Hypothalamus (tissue), 51 donors: ENCODE data around the gene RPH3AL.
A peak's percentile ranks its signal among the peaks of the same experiment; 100 is the strongest.
"Not testable (repeated sequence)": the region's sequence is repeated elsewhere in the genome, so short reads cannot be mapped to it uniquely, and the experiment has no call there.

ENCODE experiments used
- DNase-seq, 51 donors: peaks; one replicate each; lab custom pipeline; 2025; lab: John Stamatoyannopoulos, UW

The RPH3AL gene

GRCh38 chr17:285751-286422 is 66.7 kb downstream of the RPH3AL start:
- no peak for DNase-seq

DNA sequence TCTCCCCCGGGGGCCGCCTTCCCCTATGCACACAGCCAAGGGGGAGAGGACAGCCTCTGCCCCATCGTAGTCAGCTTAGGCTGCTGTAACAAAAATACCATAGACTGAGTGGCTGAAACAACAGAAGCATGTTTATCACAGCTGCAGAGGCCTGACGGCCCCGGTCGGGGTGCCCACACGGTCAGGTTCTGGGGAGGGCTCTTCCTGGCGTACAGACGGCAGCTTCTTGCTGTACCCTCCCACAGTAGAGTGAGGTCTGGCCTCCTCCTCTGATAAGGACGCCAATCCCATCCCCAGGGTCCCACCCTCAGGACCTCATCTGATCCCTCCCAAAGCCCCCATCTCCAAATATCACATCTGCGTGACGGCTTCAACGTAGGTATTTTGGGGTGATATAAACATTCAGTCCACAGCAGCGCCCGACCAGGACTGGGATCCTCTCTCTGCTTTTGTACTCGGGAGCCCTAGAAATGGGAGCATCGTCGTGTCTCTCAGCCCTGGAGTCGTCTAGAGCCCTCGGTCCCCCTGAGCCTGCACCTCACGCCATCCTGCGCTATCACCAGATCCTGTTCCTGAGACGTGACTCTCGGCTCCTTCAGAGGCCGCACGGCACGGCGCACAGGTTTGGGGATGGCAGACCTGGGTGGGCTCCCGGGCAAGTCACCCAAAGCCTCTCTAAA is 67.8 kb downstream of the RPH3AL start:
- no peak for DNase-seq

DNA sequence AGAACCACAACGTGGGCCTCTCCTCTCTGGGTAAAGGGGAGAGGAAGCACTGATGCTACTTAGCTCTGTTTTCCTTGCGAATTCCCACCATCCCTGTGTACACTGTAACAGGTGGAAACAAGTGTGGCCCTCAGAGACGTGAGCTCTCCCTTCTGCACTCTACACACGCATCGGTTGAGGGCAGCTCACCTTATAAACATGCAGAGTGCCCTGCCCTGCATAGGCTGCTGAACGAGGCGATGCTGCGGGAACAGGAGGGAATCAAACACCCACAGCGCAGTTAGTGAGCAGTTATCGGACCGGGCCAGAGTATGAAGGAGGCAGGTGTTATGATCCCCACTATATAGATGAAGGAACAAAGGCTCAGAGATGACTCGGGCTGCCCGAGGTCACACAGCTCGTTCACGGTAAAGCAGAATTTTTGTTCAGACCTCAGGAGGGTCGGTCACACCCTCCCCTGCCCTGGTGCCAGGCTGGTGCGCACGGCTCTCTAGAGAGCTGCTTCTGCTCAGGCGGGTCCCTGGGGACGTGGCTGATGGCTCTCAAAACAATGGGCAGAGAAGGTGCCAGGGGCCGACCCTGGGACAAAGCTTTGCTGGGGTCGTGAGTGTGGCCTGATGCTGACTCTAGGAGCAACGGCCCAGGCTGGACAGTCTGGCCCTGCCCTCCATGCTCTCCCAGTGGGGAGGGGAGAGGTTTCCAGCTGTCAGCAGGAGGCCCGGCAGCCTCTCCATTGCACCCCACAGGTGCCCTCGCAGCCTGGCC is 68.5 kb downstream of the RPH3AL start:
- no peak for DNase-seq

DNA sequence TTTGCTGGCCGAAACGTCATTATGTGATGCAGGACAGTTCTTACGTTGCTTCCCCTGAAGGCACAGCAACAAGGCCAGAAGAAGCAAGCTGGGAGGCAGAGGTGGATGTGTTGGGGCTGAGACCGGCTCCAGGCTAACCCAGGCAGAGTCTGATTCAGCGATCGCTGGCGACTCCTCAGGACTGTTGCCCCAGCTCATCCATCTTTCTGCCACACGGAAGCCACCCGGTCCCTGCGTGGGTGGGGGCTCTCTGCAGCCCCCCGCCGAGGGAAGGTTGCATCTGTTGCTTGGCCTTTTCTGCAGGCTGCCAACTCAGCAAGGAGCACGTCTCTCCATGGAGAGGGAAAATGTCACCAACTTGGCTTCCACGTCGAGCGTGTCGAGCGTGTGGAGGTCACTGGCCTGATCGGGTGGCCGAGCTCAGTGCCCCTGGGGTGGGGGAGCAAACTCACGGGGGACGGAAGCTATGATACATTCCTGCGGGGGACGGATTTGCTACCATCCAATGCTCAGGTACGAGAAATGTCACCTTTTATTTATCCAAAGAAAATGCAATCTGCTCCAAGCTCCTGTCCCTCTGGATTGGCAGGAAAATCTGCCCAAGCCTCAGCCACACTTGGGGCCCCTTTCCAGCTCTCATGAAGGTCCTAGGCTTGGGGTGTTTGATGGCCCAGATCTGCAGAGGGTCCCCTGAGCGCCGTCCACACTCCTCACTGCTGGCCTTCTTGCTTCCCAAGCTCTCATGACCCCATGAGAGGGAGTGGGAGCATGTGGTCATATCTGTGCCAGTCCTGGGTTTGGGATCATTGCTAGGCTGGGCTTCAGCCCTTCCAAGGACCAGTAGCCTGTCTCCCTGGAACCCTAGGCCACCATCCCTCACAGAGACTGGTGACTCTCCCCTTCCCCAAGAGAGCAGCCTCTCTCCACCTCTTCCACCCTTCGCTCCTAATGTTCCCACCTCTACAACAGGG is 69.4 kb downstream of the RPH3AL start:
- DNase-seq = no peak

DNA sequence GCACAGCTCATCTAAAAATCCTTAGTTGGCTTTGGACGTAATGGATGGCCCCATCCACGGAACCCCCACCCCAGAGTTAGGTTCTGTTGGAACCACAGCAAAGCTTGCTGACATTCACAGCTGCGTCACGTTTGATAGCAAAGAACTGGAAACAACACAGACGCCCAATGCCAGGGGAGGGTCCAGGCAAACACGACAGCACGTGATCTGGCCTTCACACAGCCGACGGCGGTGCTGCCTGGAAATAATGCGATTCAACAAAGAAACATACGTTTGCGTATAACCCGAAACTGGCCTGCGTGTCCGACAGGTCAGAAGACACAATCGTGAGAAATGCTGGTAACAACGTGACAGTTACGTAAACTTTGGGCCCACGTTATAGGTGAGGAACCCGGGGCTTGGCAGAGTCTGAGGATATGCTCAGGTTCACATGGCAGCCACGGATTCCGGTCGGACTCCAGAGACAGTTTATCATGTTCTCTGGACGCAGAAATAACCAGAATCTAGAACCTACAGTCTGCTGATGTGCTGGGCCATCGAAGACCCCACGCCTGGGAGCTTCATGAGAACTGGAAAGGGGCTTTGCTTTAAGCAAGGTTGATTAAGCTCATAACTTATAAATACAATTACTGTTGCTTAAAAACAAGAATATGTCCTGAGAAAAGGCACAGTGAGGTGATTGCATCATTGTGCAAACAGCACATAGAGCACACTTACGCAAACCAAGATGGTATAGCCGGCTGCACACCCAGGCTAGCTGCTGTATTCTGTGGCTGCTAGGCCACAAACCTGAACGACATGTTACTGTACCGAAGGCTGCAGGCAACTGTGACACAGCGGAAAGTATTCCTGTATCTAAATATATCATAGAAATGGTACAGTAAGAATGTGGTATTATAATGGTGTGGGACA is 70.4 kb downstream of the RPH3AL start:
- DNase-seq = no peak

GRCh38 chr17:281365-281999 is 71.1 kb downstream of the RPH3AL start:
- no peak for DNase-seq

DNA sequence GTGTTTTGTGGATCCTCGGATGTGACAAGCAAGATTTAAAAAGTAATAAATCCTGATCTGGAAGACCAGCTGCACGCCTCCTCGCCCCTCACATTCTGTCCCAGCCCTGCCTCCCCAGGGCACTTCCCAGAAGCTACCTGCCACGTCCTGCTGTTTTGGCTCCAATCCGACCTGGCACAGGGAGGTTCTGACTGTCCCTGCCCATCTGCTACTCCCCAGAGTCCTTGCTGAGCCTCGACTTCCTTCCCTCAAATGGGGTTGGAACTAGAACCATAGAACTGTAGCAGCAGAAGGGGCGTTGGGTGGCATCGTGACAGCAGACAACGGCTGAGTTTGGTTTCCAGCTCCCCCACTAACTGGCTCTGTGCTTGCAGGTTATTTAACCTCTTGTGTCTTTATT is 71.7 kb downstream of the RPH3AL start:
- no peak for DNase-seq

DNA sequence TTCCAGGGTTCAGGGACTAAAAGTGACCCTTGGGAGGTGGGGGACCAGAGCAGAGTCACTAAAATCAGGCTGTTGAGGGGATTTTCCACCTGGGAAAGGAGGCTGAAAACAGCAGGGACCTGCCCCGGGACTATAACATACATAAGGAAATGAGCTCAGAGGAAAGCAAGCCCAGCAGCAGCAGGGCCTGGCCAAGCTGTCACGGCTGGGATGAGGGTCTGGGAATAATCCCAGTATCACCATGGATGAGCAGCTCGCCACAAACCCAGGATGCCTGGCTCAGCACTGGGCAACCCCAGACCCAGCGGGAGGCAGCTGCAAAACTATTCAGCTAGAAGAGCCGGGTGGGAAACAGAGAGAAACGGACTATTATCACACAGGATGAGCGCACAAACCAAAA is 72.4 kb downstream of the RPH3AL start:
- DNase-seq = no peak

GRCh38 chr17:279776-280175 is 72.8 kb downstream of the RPH3AL start:
- no peak for DNase-seq

DNA sequence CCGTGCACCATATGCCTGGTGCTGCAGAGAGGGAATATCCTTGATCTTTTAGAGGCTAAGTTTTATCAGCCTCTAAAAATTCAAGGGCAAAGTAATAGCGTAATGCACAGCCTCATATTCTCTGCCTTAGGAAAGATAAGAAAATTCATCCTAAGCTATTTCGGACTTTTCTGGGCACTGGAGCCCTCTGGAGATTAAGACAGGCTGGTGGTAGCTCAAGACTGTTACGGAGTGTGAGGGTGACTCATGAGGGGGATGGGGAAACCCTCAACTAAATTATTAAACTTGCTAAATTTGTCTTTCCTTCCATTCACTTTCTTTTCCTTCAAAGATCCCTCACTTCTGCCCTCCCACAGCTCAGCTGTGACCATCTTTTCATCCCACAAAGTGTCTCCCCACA is 73.3 kb downstream of the RPH3AL start:
- no peak for DNase-seq

DNA sequence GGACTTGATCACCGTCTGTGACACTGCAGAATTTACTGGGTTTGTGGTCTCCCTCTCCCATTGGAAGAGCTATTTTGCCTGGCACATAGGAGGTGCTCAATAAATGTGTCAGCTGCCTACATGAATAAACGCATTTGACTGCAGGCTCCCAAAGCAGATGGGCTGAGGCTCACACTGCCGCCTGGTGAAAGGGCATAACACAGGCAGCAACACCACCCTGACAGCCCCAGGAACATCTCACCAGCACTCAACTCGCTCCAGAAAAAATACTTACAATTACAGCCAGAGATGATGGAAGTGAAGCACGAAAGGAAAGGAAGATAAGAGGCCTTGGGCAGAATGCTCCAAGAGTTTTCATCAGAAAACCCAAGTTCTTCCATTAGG is 73.9 kb downstream of the RPH3AL start:
- no peak for DNase-seq

DNA sequence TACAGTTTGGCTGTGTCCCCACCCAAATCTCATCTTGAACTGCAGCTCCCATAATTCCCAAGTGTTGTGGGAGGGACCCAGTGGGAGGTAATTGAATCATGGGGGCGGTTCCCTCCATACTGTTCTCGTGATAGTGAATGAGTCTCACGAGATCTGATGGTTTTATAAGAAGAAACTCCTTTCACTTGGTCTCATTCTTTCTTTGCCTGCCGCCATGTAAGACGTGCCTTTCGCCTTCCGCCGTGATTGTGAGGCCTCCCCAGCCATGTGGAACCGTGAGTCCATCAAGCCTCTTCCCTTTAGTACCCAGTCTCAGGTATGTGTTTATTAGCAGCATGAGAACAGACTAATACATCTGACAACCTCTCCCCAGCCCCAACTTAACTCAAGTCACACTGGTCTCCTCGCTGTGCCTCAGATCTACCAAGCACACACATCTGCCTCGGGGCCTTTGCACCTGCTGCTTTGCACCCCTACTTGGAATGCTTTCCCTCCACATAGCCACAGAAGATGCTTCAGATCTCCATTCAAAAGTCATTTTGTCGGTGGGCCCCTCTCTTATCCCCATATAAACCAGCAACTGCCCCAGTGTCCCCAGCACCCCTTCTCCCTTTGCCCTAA is 74.4 kb downstream of the RPH3AL start:
- DNase-seq = no peak

DNA sequence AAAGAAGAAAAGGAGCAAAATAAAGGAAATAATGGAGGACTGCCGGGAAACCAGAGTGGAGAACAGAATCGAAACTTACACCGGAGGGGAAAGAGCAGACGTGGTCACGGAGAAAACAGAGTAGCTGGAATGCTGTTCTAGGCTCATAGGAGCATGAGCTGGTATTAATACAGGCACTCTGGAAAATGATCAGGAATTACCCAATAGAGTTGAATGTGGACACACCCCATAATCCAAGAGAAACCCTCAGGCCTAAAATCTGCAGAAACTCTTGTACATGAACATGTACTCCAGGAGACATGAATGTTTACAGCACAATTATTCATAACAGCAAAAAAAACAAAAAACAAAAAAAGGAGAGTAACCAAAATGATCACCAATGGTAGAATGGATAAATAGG is 77.7 kb downstream of the RPH3AL start:
- no peak for DNase-seq

- DNase-seq = no peak
Observed at GRCh38 chr17:273981-274832, 78.4 kb downstream of the RPH3AL start.

DNA sequence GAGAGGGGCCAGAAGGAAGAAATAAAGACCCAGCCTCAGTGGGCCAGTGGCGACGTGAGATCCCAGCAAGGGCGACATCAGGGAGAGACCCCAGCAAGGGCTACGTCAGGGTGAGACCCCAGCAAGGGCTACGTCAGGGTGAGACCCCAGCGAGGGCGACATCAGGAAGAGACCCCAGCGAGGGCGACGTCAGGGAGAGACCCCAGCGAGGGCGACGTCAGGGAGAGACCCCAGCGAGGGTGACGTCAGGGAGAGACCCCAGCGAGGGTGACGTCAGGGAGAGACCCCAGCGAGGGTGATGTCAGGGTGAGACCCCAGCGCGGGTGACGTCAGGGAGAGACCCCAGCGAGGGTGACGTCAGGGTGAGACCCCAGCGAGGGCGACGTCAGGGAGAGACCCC is 79.8 kb downstream of the RPH3AL start:
- DNase-seq = peak in 2 of 51 donors; percentile 2 to 28

DNA sequence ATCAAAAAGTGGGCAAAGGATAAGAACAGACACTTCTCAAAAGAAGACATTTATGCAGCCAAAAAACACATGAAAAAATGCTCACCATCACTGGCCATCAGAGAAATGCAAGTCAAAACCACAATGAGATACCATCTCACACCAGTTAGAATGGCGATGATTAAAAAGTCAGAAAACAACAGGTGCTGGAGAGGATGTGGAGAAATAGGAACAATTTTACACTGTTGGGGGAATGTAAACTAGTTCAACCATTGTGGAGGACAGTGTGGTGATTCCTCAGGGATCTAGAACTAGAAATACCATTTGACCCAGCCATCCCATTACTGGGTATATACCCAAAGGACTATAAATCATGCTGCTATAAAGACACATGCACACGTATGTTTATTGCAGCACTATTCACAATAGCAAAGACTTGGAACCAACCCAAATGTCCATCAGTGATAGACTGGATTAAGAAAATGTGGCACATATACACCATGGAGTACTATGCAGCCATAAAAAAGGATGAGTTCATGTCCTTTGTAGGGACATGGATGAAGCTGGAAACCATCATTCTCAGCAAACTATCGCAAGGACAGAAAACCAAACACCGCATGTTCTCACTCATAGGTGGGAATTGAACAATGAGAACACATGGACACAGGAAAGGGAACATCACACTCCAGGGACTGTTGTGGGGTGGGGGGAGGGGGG is 80.5 kb downstream of the RPH3AL start:
- not testable (repeated sequence) for DNase-seq
